SK-N-MC (cell line): ENCODE measurements around the gene NRXN3.

ENCODE experiments used
- EZH2 ChIP-seq: fragments of 200-600 bp; sonication (generic); IDR thresholded peaks from one replicate; pipeline ENCODE4 v1.6.1; 2017; ENCODE audit warnings: antibody characterized with exemption
- FOXP2 ChIP-seq: optimal IDR thresholded peaks from 2 replicates; pipeline ENCODE3; 2011; ENCODE audit warnings: mild to moderate bottlenecking, moderate library complexity; ENCODE audit not compliant: insufficient read depth; ENCODE audit errors: extremely low read length, control extremely low read depth

- TF ChIP-seq FOXP2 (no peak), EZH2 (no peak)
Measured at GRCh38 chr14:79027138-79027537, 857.0 kb downstream of the NRXN3 start.
